Measurements from ENCODE around the gene DNLZ. TPM values are rescaled to one million over a fixed set of nuclear protein-coding genes. Genes with fewer than 3 reads are reported as not detected.

The DNLZ gene
- total and polyA plus RNA-seq, 2 donors (not counting 3 experiments of a cell fraction or from before 2014, with no cell fraction given): 26.9 to 38.4 TPM

- no peak for DNase-seq (ENCODE audit: low read depth, low spot score)
- Histone ChIP-seq H3K27ac (ENCODE audit: insufficient read depth, low read depth, low read length) (no peak overlapping the region), H3K9me1 (replicated peaks; ENCODE audit: control insufficient read depth, extremely low read depth, insufficient read depth, low read length) (no peaks in the 10 kb centered on the region), H3K4me3 (replicated peaks in 1 of 3; ENCODE audit: insufficient read depth in 1 of 3, low read depth in 1 of 3, low read length in 3 of 3) (no peak overlapping the region), H4K20me1 (replicated peaks; ENCODE audit: control insufficient read depth, extremely low read depth, insufficient read depth, low read length) (no peaks in the 10 kb centered on the region), H3K9me3 (replicated peaks; ENCODE audit: control insufficient read depth, insufficient read depth, low read length) (no peaks in the 10 kb centered on the region), H3K9ac (replicated peaks; ENCODE audit: extremely low read depth, insufficient read depth, low read length) (no peak overlapping the region), H3K4me1 (ENCODE audit: control insufficient read depth, extremely low read depth, insufficient read depth, low read length) (no peaks in the 10 kb centered on the region), H2AFZ (ENCODE audit: low read depth, low read length) (no peak overlapping the region), H3K4me2 (ENCODE audit: insufficient read depth, low read length) (no peak overlapping the region), H3K36me3 (ENCODE audit: control insufficient read depth in 2 of 2, extremely low read depth in 1 of 2, insufficient read depth in 2 of 2, low read length in 2 of 2) (peaks cover 4 to 56% of the 10 kb centered on the region in 2 experiments), H3K79me2 (ENCODE audit: control insufficient read depth, insufficient read depth, low read length) (no peaks in the 10 kb centered on the region), H3K27me3 (ENCODE audit: control insufficient read depth in 2 of 2, insufficient read depth in 2 of 2, low read length in 2 of 2) (no peaks in the 10 kb centered on the region)
- no TSS peak for BruUV-seq (replicated peaks)
- TF ChIP-seq EZH2 (IDR thresholded peaks at IDR 0.05; ENCODE audit: borderline replicate concordance, low read depth, low read length, severe bottlenecking): no peak
- no peak for TF ChIP-seq CTCF (IDR thresholded peaks at IDR 0.05; ENCODE audit: extremely low read depth in 1 of 2, insufficient read depth in 1 of 2, low read depth in 1 of 2, low read length in 2 of 2)
- no peak for TF ChIP-seq GATA2 (IDR thresholded peaks at IDR 0.05; ENCODE audit: insufficient read depth, insufficient read length, low read depth, low read length)
- no peak for TF ChIP-seq FOS (IDR thresholded peaks at IDR 0.05; ENCODE audit: borderline replicate concordance, insufficient read depth, low read length)
- TF ChIP-seq MYC (IDR thresholded peaks at IDR 0.05; ENCODE audit: low read depth, low read length): no peak
- no peak for TF ChIP-seq JUN (IDR thresholded peaks at IDR 0.05; ENCODE audit: borderline replicate concordance, insufficient read depth, insufficient read length, low read depth)
- TF ChIP-seq POLR2A (IDR thresholded peaks at IDR 0.05; ENCODE audit: low read depth, low read length): no peak
- no peak for TF ChIP-seq MAX (IDR thresholded peaks at IDR 0.05; ENCODE audit: insufficient read depth, insufficient read length)
- no peak for TF ChIP-seq POLR2AphosphoS5 (IDR thresholded peaks at IDR 0.05; ENCODE audit: insufficient read depth, low read depth, low read length)
- CTCF ChIA-PET: no interaction called here
- dilution Hi-C loops (cut with MboI; ENCODE audit: extremely low pct_ligation_motif_present, low sequenced_read_pairs): no loop called here
- FAIRE-seq: no peak
- POLR2A ChIA-PET: no interaction called here
- intact Hi-C loops (cut with micrococcal nuclease): no loop called here
These were observed 17.8 kb upstream of the DNLZ start for GRCh38 chr9:136381311-136381710.

Data from endothelial cell of umbilical vein (primary cell).